Endothelial cell of umbilical vein (primary cell): Measurements from ENCODE around the gene CACNA2D2.

ENCODE experiments used
- EZH2 ChIP-seq: IDR thresholded peaks from 2 replicates; pipeline ENCODE4 v1.6.1; 2012; ENCODE audit warnings: borderline replicate concordance, low read depth, mild to moderate bottlenecking, moderate library complexity, low read length, inconsistent platforms; ENCODE audit not compliant: severe bottlenecking
- FOS ChIP-seq: IDR thresholded peaks from 2 replicates; pipeline ENCODE4 v1.6.1; 2011; ENCODE audit warnings: mild to moderate bottlenecking, low read length, moderate library complexity, borderline replicate concordance; ENCODE audit not compliant: insufficient read depth
- JUN ChIP-seq: IDR thresholded peaks from 2 replicates; pipeline ENCODE4 v1.6.1; 2011; ENCODE audit warnings: borderline replicate concordance, low read depth; ENCODE audit not compliant: insufficient read length, insufficient read depth
- MYC ChIP-seq: IDR thresholded peaks from one replicate; pipeline ENCODE4 v1.6.1; 2011; ENCODE audit warnings: mild to moderate bottlenecking, low read depth, low read length
- POLR2A ChIP-seq: IDR thresholded peaks from 2 replicates; pipeline ENCODE4 v1.6.1; 2012; ENCODE audit warnings: low read depth, mild to moderate bottlenecking, control low read depth, low read length
- POLR2AphosphoS5 ChIP-seq: IDR thresholded peaks from 2 replicates; pipeline ENCODE4 v1.6.1; 2012; ENCODE audit warnings: low read depth, mild to moderate bottlenecking, control low read depth, low read length, moderate library complexity; ENCODE audit not compliant: insufficient read depth
- TF ChIP-seq, protein P1 (sequence below), 2 donors: IDR thresholded peaks; 1 replicate in 1 of 2; 2 replicates in 1 of 2; pipeline ENCODE4 v1.5.1; 2011; ENCODE audit warnings: low read length in 2 of 2, mild to moderate bottlenecking in 2 of 2, moderate library complexity in 2 of 2, control low read depth in 1 of 2, inconsistent platforms in 1 of 2, low read depth in 1 of 2; ENCODE audit not compliant: insufficient read depth in 1 of 2; ENCODE audit errors: extremely low read depth in 1 of 2
- TF ChIP-seq, protein P2 (sequence below): IDR thresholded peaks from 2 replicates; pipeline ENCODE4 v1.6.1; 2011; ENCODE audit not compliant: insufficient read depth, insufficient read length

DNA sequence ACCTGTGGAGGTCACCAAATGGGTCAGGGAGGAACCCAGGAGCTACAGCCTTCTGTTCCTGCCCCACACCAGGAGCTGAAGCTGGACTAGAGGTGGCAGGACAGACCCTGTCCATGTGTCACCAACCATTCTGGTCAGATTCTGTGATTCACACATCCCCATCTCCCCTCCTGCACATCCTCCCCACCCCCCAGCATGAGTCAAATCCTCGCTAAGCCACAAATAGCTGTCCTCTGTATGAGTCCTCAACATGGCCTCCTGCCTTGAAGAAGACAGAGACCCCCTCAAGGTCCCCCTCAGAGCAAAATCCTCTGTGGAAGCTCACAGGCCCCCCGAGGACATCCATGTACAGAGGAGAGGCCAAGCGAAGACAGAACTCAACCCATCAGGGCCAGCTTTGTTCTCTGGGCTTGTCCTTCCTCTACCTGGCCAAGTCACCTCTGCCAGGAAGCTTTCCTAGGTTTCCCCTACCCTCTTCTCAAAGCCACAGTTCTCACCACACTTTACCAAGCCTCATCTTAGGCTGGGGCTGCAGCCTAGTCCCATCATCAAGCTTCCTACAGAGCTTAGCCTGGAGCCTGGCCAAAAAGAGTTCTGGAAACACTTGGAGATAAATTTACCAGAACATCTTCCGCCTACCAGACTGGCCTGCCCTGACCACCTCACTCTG is 17.1 kb downstream of the CACNA2D2 start:
- TF ChIP-seq, protein P1, sequence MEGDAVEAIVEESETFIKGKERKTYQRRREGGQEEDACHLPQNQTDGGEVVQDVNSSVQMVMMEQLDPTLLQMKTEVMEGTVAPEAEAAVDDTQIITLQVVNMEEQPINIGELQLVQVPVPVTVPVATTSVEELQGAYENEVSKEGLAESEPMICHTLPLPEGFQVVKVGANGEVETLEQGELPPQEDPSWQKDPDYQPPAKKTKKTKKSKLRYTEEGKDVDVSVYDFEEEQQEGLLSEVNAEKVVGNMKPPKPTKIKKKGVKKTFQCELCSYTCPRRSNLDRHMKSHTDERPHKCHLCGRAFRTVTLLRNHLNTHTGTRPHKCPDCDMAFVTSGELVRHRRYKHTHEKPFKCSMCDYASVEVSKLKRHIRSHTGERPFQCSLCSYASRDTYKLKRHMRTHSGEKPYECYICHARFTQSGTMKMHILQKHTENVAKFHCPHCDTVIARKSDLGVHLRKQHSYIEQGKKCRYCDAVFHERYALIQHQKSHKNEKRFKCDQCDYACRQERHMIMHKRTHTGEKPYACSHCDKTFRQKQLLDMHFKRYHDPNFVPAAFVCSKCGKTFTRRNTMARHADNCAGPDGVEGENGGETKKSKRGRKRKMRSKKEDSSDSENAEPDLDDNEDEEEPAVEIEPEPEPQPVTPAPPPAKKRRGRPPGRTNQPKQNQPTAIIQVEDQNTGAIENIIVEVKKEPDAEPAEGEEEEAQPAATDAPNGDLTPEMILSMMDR (IDR thresholded peaks at IDR 0.05; ENCODE audit: extremely low read depth in 1 of 2, insufficient read depth in 1 of 2, low read depth in 1 of 2, low read length in 2 of 2) = no peak
- TF ChIP-seq, protein P2, sequence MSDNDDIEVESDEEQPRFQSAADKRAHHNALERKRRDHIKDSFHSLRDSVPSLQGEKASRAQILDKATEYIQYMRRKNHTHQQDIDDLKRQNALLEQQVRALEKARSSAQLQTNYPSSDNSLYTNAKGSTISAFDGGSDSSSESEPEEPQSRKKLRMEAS = no peak
- no peak for TF ChIP-seq EZH2
- no peak for TF ChIP-seq JUN
- TF ChIP-seq POLR2AphosphoS5 = no peak
- TF ChIP-seq POLR2A = no peak
- no peak for TF ChIP-seq MYC
- no peak for TF ChIP-seq FOS
